H1 (cell line): ENCODE results near the gene CLIP3. TPM values are rescaled to one million over a fixed set of nuclear protein-coding genes. Genes with fewer than 3 reads are reported as not detected.

Experiments
- CTCF ChIA-PET: fragments of 300-600 bp; sonication (Branson Sonifier 250); formaldehyde crosslinking; loops from one replicate; lab custom pipeline; 2021; ENCODE audit not compliant: partially characterized antibody; lab: Charles Lee
- POLR2A ChIA-PET: fragments of 300-600 bp; sonication (Branson Sonifier 250); formaldehyde crosslinking; loops from one replicate; lab custom pipeline; 2021; ENCODE audit warnings: inconsistent platforms; ENCODE audit not compliant: partially characterized antibody; lab: Charles Lee
- DNase-seq, 2 experiments: peaks; one replicate each; pipeline versions ENCODE4 v3.0.0 to v3.0.0-alpha.2; 2010 to 2022; ENCODE audit warnings: low spot score in 2 of 2, low read depth in 1 of 2, mixed read lengths in 1 of 2
- FAIRE-seq: peaks from 2 replicates; lab custom pipeline; 2011; peaks lifted over from hg19 to GRCh38; lab: Jason Lieb, UNC
- H2AFZ ChIP-seq: 2 replicates; pipeline ENCODE4 v1.8.1; 2012; ENCODE audit warnings: low read length, inconsistent platforms
- H2AK5ac ChIP-seq: 2 replicates; pipeline ENCODE4 v1.6.1; 2013; ENCODE audit warnings: low read depth, low read length
- H2BK120ac ChIP-seq: replicated peaks from 2 replicates; pipeline ENCODE3; 2013; ENCODE audit warnings: low read depth, low read length, inconsistent platforms
- H2BK12ac ChIP-seq: 2 replicates; pipeline ENCODE4 v1.6.1; 2013; ENCODE audit warnings: low read depth, low read length
- H2BK15ac ChIP-seq: 2 replicates; pipeline ENCODE4 v1.6.1; 2013; ENCODE audit warnings: low read length
- H2BK20ac ChIP-seq: 2 replicates; pipeline ENCODE4 v1.6.1; 2013; ENCODE audit warnings: low read length
- H2BK5ac ChIP-seq: 2 replicates; pipeline ENCODE4 v1.6.1; 2013; ENCODE audit warnings: low read depth, low read length
- H3K14ac ChIP-seq: 2 replicates; pipeline ENCODE4 v1.6.1; 2013; ENCODE audit warnings: inconsistent platforms; ENCODE audit not compliant: insufficient read length
- H3K18ac ChIP-seq: 2 replicates; pipeline ENCODE4 v1.6.1; 2013; ENCODE audit warnings: low read length; ENCODE audit errors: extremely low read depth
- H3K23ac ChIP-seq: 2 replicates; pipeline ENCODE4 v1.6.1; 2013; ENCODE audit warnings: inconsistent platforms; ENCODE audit not compliant: insufficient read length
- H3K23me2 ChIP-seq: 2 replicates; pipeline ENCODE4 v1.6.1; 2013; ENCODE audit warnings: low read depth, low read length
- H3K27ac ChIP-seq: 2 replicates; pipeline ENCODE4 v1.6.1; 2011; ENCODE audit warnings: low read depth, low read length, inconsistent platforms
- H3K27me3 ChIP-seq, 4 experiments: replicated peaks in 1 of 4; 1 replicate in 1 of 4; 2 replicates in 3 of 4; pipeline versions ENCODE4 v1.6.1 to v1.8.1; 2011 to 2013; ENCODE audit warnings: low read length in 3 of 4, mild to moderate bottlenecking in 3 of 4, inconsistent platforms in 2 of 4, mixed read lengths in 2 of 4, moderate library complexity in 1 of 4; ENCODE audit not compliant: control insufficient read depth in 3 of 4, insufficient read depth in 3 of 4; ENCODE audit errors: extremely low read depth in 1 of 4
- H3K36me3 ChIP-seq, 4 experiments: 2 replicates each; pipeline versions ENCODE4 v1.6.1 to v1.8.1; 2011 to 2013; ENCODE audit warnings: mild to moderate bottlenecking in 4 of 4, low read length in 3 of 4, moderate library complexity in 2 of 4, control low read depth in 1 of 4, inconsistent platforms in 1 of 4; ENCODE audit not compliant: insufficient read depth in 4 of 4, control insufficient read depth in 2 of 4
- H3K4ac ChIP-seq: replicated peaks from 2 replicates; pipeline ENCODE3; 2013; ENCODE audit warnings: low read length, low read depth, mixed read lengths, inconsistent platforms; ENCODE audit not compliant: insufficient read length
- H3K4me1 ChIP-seq, 4 experiments: replicated peaks in 1 of 4; 1 replicate in 1 of 4; 2 replicates in 3 of 4; pipeline versions ENCODE4 v1.6.1 to v1.8.1; 2011 to 2013; ENCODE audit warnings: low read length in 3 of 4, inconsistent platforms in 2 of 4, mixed read lengths in 1 of 4; ENCODE audit not compliant: insufficient read depth in 4 of 4, control insufficient read depth in 3 of 4
- H3K4me2 ChIP-seq, 2 experiments: 2 replicates each; pipeline versions ENCODE4 v1.6.1 to v1.8.1; 2011 to 2013; ENCODE audit warnings: low read depth in 2 of 2, low read length in 2 of 2, control low read depth in 1 of 2, inconsistent platforms in 1 of 2, mild to moderate bottlenecking in 1 of 2; ENCODE audit not compliant: insufficient read depth in 1 of 2
- H3K4me3 ChIP-seq, 4 experiments: fragments of 200-600, 300-600 bp in 1 of 4; sonication (generic), shearing (Covaris generic), sonication (Bioruptor Twin) in 1 of 4; 2 replicates each; pipeline versions ENCODE4 v1.5.1 to v1.8.1; 2011 to 2016; ENCODE audit warnings: low read length in 4 of 4, low read depth in 3 of 4, control low read depth in 2 of 4, inconsistent platforms in 2 of 4, mild to moderate bottlenecking in 2 of 4, mixed read lengths in 1 of 4, moderate library complexity in 1 of 4; ENCODE audit not compliant: insufficient read depth in 2 of 4; ENCODE audit errors: extremely low read depth in 1 of 4
- H3K56ac ChIP-seq: replicated peaks from 2 replicates; pipeline ENCODE3; 2013; ENCODE audit warnings: low read depth, mild to moderate bottlenecking, mixed read lengths, low read length, inconsistent platforms; ENCODE audit not compliant: insufficient read length
- H3K79me1 ChIP-seq: 2 replicates; pipeline ENCODE4 v1.6.1; 2013; ENCODE audit warnings: low read depth, low read length, control low read depth
- H3K79me2 ChIP-seq, 2 experiments: 2 replicates each; pipeline versions ENCODE4 v1.6.1 to v1.8.1; 2012 to 2013; ENCODE audit warnings: low read length in 2 of 2, mild to moderate bottlenecking in 2 of 2, inconsistent platforms in 1 of 2; ENCODE audit not compliant: insufficient read depth in 2 of 2, control insufficient read depth in 1 of 2
- H3K9ac ChIP-seq, 4 experiments: replicated peaks in 1 of 4; 1 replicate in 1 of 4; 2 replicates in 3 of 4; pipeline versions ENCODE4 v1.6.1 to v1.8.1; 2011 to 2013; ENCODE audit warnings: low read depth in 3 of 4, low read length in 3 of 4, control low read depth in 2 of 4, mild to moderate bottlenecking in 2 of 4, moderate library complexity in 2 of 4, inconsistent platforms in 1 of 4; ENCODE audit errors: extremely low read depth in 1 of 4
- H3K9me3 ChIP-seq, 2 experiments: 2 replicates each; pipeline versions ENCODE4 v1.6.1 to v1.8.1; 2012 to 2013; ENCODE audit warnings: mild to moderate bottlenecking in 2 of 2, moderate library complexity in 2 of 2, control low read depth in 1 of 2, inconsistent platforms in 1 of 2, low read depth in 1 of 2, low read length in 1 of 2, mixed read lengths in 1 of 2; ENCODE audit not compliant: insufficient read depth in 2 of 2
- H4K20me1 ChIP-seq, 2 experiments: replicated peaks in 1 of 2; 2 replicates each; pipeline versions ENCODE3 to v1.8.1; 2011 to 2013; ENCODE audit warnings: inconsistent platforms in 2 of 2, low read length in 2 of 2, mild to moderate bottlenecking in 1 of 2; ENCODE audit not compliant: insufficient read depth in 2 of 2, control insufficient read depth in 1 of 2
- H4K5ac ChIP-seq: 2 replicates; pipeline ENCODE4 v1.6.1; 2013; ENCODE audit warnings: low read length, low read depth, mixed read lengths, inconsistent platforms; ENCODE audit not compliant: insufficient read length
- H4K8ac ChIP-seq: 2 replicates; pipeline ENCODE4 v1.8.0; 2013; ENCODE audit warnings: mild to moderate bottlenecking, moderate library complexity, low read length, inconsistent platforms; ENCODE audit not compliant: insufficient read depth; ENCODE audit errors: extremely low read depth
- H4K91ac ChIP-seq: replicated peaks from 2 replicates; pipeline ENCODE3; 2013; ENCODE audit warnings: low read length, mixed read lengths, inconsistent platforms; ENCODE audit not compliant: insufficient read length
- CBX8 ChIP-seq: fragments of 300-800, 300-1000 bp; sonication (generic); IDR thresholded peaks from 2 replicates; pipeline ENCODE4 v1.7.1; 2016; ENCODE audit warnings: low read depth, low read length, borderline replicate concordance
- CEBPB ChIP-seq: IDR thresholded peaks from 2 replicates; pipeline ENCODE4 v1.6.1; 2012; ENCODE audit warnings: low read depth, low read length
- KDM5A ChIP-seq: fragments of 200-600 bp; IDR thresholded peaks from 2 replicates; pipeline ENCODE4 v1.7.1; 2012; ENCODE audit warnings: mild to moderate bottlenecking, low read length, inconsistent platforms, mixed read lengths
- POU5F1 ChIP-seq: IDR thresholded peaks from 2 replicates; pipeline ENCODE4 v1.6.1; 2011; ENCODE audit warnings: low read depth, mild to moderate bottlenecking, low read length, moderate library complexity
- RBBP5 ChIP-seq: IDR thresholded peaks from 2 replicates; pipeline ENCODE4 v1.7.1; 2012; ENCODE audit warnings: low read depth, mild to moderate bottlenecking, inconsistent platforms, low read length, moderate library complexity, borderline replicate concordance
- RNF2 ChIP-seq: fragments of 200-900, 300-1000 bp; sonication (generic); IDR thresholded peaks from 2 replicates; pipeline ENCODE4 v1.7.1; 2016; ENCODE audit warnings: borderline replicate concordance, low read depth, mild to moderate bottlenecking, antibody characterized with exemption, low read length; ENCODE audit not compliant: poor library complexity, severe bottlenecking; ENCODE audit errors: missing control alignments
- RXRA ChIP-seq: IDR thresholded peaks from 2 replicates; pipeline ENCODE4 v1.6.1; 2011; ENCODE audit warnings: low read depth, mild to moderate bottlenecking, low read length, moderate library complexity; ENCODE audit not compliant: insufficient read depth
- SAP30 ChIP-seq: fragments of 300-600 bp; sonication (generic); IDR thresholded peaks from 2 replicates; pipeline ENCODE4 v1.7.1; 2012; ENCODE audit warnings: low read length, moderate library complexity, mild to moderate bottlenecking, inconsistent platforms; ENCODE audit not compliant: insufficient read depth, insufficient replicate concordance
- WGBS, 2 experiments: shearing (Covaris generic) in 1 of 2; methylation state at CpG; one replicate each; pipeline versions ENCODE4 v1.1.6 to v1.1.7; 2013 to 2015; ENCODE audit warnings: low lambda C conversion rate in 2 of 2, mixed read lengths in 2 of 2, inconsistent platforms in 1 of 2, low coverage in 1 of 2, missing lambda C conversion rate in 1 of 2; ENCODE audit not compliant: insufficient replicate concordance in 2 of 2, insufficient coverage in 1 of 2, insufficient read length in 1 of 2; ENCODE audit errors: extremely low coverage in 1 of 2, missing lambda C conversion rate in 1 of 2; 5-methylcytosine and 5-hydroxymethylcytosine counted together
- polyA plus RNA-seq, 7 experiments: library from polyadenylated mRNA; depleted of rRNA in 3 of 7; stranded (reverse) in 5 of 7; unstranded in 2 of 7; fragments of >200 nt in 5 of 7; fragments of 200-250 nt in 2 of 7; gene quantifications; 1 replicate in 5 of 7; 2 replicates in 1 of 7; 4 replicates in 1 of 7; pipeline versions ENCODE4 v1.2.1 to v1.2.3, GENCODE V29; 2011 to 2013; ENCODE audit warnings: missing spikeins in 2 of 7, mixed read lengths in 2 of 7
- total RNA-seq: library from RNA; stranded (reverse); fragmentation: NEBNext Ultra II Directional; extraction: Animal tissue kit (Norgen Biotek cat#: 25700); gene quantifications from 2 replicates; pipeline ENCODE4 v1.2.1, GENCODE V29; 2021

The CLIP3 gene
- total and polyA plus RNA-seq, 2 of the 8 experiments (the other 6 are each of a cell fraction or from before 2014, with no cell fraction given), result 5.9 to 21.7 TPM

GRCh38 chr19:36073121-36073876 lies 40.6 kb upstream of the CLIP3 start:
- Histone ChIP-seq H3K9ac (no peak overlapping the region), H2AFZ (no peak overlapping the region), H2BK5ac (no peak overlapping the region), H3K27ac (no peak overlapping the region), H3K23me2 (no peaks in the 10 kb centered on the region), H3K79me1 (no peaks in the 10 kb centered on the region), H3K4ac (no peak overlapping the region), H3K4me2 (no peak overlapping the region), H3K23ac (no peak overlapping the region), H3K4me3 (no peak overlapping the region), H3K14ac (no peak overlapping the region), H3K4me1 (no peaks in the 10 kb centered on the region), H2BK20ac (no peak overlapping the region), H3K79me2 (no peaks in the 10 kb centered on the region), H4K8ac (no peak overlapping the region), H3K27me3 (no peaks in the 10 kb centered on the region), H2BK15ac (no peak overlapping the region), H3K9me3 (no peaks in the 10 kb centered on the region), H4K5ac (no peak overlapping the region), H3K36me3 (peaks cover 13 to 51% (median 37%) of the 10 kb centered on the region in 4 experiments; a peak in 7 of 8 replicates), H4K20me1 (peaks cover 3 to 7% of the 10 kb centered on the region in 2 experiments), H2BK120ac (no peak overlapping the region), H3K56ac (no peak overlapping the region), H2AK5ac (no peak overlapping the region), H3K18ac (no peak overlapping the region), H2BK12ac (no peak overlapping the region), H4K91ac (no peak overlapping the region)
- WGBS, 2 experiments, result 79% methylated on average over 10 of the region's 10 CpGs; no CpG with 5 or more reads in 1 of the 2 experiments
- POLR2A ChIA-PET, result interaction anchor here (0.6 to 1.9 kb wide), 7 partner anchors 11 to 65 kb away, joined by 3 to 6 read pairs (median 3); partner anchors contain the start of genes THAP8 and WDR62
- CTCF ChIA-PET, result interaction anchor here (0.6 kb wide), 1 partner anchor 294 kb away, joined by 4 read pairs; no protein-coding TSS in a partner anchor
- FAIRE-seq (no peak), DNase-seq (no peak)
- TF ChIP-seq KDM5A, result no peak
- TF ChIP-seq RBBP5, result no peak
- TF ChIP-seq SAP30, result no peak
- no peak for TF ChIP-seq RNF2
- no peak for TF ChIP-seq CBX8
- TF ChIP-seq CEBPB, result no peak
- no peak for TF ChIP-seq POU5F1
- TF ChIP-seq RXRA, result no peak
